Breast epithelium (tissue), 3 donors: ENCODE results near the gene FTSJ1.

ENCODE experiments used
- CTCF ChIP-seq, 3 donors: fragments of 450-650 bp; IDR thresholded peaks; one replicate each; pipeline ENCODE4 v1.5.1; 2016 to 2017; ENCODE audit warnings: antibody characterized with exemption in 3 of 3, mild to moderate bottlenecking in 3 of 3, moderate library complexity in 3 of 3
- POLR2A ChIP-seq: fragments of 450-650 bp; IDR thresholded peaks from one replicate; pipeline ENCODE4 v1.6.1; 2016; ENCODE audit warnings: antibody characterized with exemption, mild to moderate bottlenecking, moderate library complexity
- POLR2AphosphoS5 ChIP-seq, 3 donors: sonication (generic); formaldehyde crosslinking; IDR thresholded peaks; one replicate each; pipeline ENCODE4 v1.6.1; 2017; ENCODE audit warnings: antibody characterized with exemption in 3 of 3

- no peak for TF ChIP-seq CTCF (IDR thresholded peaks at IDR 0.05)
- TF ChIP-seq POLR2AphosphoS5 (IDR thresholded peaks at IDR 0.05) = no peak
- TF ChIP-seq POLR2A = no peak
Observed at GRCh38 chrX:48451708-48452107, 24.3 kb upstream of the FTSJ1 start.
